Measurements from ENCODE around the gene NLRP7.

Gene NLRP7

DNA sequence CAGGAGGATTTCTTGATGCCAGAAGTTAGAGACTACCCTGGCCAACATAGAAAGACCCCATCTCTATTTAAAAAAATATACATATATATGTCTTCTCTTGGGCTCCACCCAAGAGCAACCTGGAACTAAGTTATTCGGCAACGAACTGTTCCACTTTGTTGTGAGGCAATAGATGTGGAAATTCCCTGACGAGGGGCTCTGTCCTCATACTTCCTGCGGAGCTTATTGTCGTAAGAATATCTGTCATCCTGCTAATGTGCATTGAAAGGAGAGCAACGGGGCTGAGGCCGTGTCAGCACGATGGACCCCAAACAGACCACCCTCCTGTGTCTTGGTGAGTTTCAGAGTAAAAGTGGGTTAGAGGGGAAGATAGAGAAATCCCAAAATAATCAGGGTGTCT lies 73.3 kb downstream of the NLRP7 start, which contains the start of gene FCAR:
Gene FCAR, plus strand, starts transcription at position 246 of the 400 bp plus-strand sequence. Its CDS starts 55 bp downstream, at position 301.
- no peak for DNase-seq (ENCODE audit: low read depth)

Data from CMK (cell line).